B cell (primary cell): ENCODE data around the gene GJA10.

Experiments used
- CTCF ChIP-seq: fragments of 200-600 bp; IDR thresholded peaks from one replicate; pipeline ENCODE4 v1.8.0; 2022; ENCODE audit warnings: antibody characterized with exemption, mild to moderate bottlenecking
- EZH2 ChIP-seq: IDR thresholded peaks from 2 replicates; pipeline ENCODE4 v1.6.1; 2012; ENCODE audit warnings: borderline replicate concordance, low read depth, mild to moderate bottlenecking, moderate library complexity, low read length; ENCODE audit not compliant: insufficient read depth, poor library complexity, severe bottlenecking

- no peak for TF ChIP-seq CTCF
- TF ChIP-seq EZH2 = no peak
Measured at GRCh38 chr6:89917801-89918366, 23.6 kb downstream of the GJA10 start.
